NOMO-1 (cell line): ENCODE data around the gene NEO1.

Experiments used
- DNase-seq, 2 experiments: peaks; one replicate each; lab custom pipeline; 2025; ENCODE audit not compliant: unreplicated experiment in 2 of 2; lab: John Stamatoyannopoulos, UW

The NEO1 gene

DNA sequence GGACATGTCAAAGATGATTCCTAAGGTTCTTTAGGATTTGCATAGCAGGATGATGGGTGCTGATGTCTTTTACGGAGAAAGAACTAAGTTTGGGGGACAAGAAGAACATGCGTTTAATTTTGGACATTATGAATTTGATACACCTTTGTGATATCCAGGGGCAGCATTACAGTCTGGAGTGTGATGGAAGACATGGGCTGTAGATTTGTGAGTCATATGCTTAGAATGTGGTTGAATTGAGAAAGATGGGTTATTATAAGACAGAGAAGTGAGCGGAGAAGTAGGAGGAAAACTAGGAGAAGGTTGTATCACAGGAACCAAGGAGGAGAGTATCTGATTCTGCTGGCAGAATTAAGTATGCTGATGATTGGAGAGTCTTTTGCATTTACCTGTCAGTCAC is 20.6 kb downstream of the NEO1 start:
- DNase-seq, result no peak

DNA sequence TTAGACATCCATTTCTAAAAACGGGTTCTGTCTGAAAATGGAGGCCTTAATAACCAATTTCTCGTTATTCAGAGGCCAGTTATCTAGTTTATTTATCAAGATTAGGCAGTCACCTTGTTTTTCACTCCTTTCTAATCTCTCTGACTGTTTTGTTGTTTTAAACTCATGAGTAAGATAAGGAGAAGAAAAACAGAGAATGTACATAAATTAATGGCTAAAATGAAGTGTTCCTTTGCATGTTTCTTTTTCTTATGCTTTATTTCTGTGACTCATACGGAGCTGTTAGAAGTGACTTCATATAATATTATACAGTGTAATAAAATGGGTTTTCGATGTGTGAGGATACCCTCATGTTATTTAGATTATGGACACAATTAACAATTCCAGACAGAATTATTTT is 22.0 kb downstream of the NEO1 start:
- DNase-seq, result no peak

DNA sequence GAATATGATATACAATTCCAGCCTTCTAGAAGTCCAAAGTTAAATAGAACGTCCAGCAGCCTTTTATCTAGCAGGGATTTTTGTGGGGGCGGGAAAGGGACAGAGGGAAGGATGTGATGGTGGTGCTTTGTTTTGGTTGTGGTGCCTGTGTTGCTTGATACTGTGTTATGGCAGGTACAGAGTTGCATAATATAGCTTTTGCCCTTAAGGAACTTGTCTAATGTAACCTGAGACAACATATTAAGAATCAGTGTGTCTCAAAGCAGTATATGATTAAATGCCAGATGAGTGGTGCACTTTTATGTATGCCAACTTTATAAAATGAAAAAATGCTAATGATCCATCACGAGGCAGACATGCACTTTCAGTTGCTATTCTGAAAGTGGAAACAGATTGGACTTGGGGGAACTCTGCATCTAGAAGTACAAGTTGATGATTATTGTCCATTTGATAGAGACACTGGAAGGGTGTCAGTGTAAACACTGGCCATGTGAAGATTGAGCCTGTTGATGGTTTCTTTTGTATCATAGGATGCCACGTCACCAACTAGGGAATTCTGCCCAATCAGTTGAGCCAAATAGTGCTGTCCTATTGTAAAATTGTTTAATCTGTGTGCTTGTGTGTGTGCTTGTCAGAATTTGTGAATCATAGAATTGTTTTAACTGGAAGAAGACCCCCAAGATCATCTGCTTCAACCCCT is 23.0 kb downstream of the NEO1 start:
- no peak for DNase-seq

DNA sequence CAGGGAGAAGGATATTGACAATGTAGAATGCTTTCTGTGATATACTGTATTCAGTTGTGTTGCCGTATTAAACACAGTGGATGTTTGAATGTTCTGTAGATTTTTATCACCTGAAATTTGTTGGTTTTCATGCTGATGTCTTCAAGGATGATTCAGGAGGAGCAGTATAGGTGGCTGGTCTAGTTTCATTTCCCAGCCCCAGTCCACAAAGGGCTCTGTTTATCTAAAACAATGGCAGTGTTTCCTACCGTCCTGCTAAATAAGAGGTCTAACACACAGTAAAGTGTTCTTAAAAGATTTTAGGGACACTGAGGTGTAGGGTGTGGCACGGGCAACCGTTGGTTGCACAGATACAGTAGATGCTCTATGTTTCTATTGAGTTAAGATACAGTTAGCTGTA is 26.0 kb downstream of the NEO1 start:
- DNase-seq, result no peak

DNA sequence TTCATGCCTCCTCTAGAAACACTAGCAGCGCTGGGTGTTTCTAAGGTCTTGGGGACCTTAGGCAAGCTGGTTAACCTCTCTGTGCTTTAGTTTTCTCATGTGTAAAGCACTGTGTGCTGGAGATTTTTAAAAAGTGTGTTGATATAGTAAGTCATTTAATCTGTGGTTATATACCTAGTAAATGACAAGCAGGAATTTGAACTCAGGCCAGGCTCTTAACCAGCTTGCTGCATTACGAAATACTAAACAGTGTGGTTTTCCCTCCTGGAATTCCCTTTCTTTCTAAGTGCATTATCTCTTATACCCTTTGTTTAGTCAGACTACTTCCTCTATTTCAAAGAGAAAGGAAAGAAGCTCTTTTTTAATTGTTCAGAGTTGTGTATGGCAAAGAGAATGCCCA is 26.5 kb downstream of the NEO1 start:
- DNase-seq, result peak in 1 of 2 experiments; percentile 1

DNA sequence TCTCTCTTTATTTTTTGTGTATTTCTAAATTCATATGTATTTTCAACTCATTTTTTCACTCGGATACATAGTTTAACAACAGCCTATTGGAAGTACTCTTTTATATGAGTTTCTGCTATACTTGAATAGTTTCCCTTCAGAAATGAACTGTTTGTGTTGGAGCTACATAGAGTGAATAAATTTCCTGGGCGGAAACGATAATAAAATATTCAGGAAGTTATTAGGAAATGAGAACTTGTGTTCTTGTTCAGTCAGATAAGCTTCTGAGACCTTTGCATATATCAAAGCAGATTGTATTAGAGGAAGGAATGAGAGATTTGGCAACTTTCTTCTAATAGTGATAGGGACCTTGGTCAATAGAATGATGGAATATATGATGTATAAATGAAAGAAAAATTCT is 27.3 kb downstream of the NEO1 start:
- DNase-seq, result no peak

DNA sequence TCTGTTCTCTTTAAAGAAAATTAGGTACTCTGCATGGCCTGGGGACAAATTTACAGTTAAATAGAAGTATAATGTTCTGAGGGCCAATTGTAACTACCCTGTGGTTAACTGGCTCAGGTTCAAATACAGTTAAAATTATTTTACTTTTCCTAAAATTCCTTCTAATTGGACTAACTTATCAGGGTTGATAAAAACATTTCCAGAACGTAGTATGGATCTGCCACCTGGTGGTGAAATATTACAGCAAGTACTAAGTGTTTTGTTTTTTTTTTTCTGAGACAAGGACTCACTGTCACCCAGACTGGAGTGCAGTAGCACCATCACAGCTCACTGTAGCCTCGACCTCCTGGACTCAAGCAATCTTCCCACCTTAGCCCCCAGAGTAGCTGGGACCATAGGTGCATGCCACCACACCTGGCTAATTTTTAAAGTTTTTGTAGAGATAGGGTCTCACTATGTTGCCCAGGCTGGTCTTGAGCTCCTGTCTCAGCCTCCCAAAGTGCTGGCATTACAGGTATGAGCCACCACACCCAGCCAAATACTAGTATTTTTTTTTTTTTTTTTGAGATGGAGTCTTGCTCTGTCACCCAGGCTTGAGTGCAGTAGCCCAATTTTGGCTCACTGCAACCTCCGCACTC is 29.2 kb downstream of the NEO1 start:
- DNase-seq, result peak in 1 of 2 experiments; percentile 31

DNA sequence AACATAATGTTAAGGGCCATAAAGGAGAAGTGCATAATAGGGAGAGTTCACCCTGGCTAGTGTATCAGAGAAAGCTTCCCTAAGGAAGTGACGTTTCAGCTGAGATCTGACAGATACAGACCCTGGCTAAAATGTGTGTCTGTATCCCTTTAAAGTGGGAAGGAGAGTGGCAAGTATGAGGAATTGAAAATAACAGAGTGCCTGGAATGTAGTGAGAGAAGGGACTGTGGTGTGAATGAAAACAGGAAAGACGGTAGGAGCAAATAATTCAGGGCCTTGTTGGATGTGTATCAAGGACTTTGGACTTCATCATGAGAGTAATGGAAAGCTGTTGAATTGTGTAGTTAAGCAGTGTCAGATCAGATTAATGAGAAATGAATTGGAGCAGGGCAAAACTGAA is 30.5 kb downstream of the NEO1 start:
- no peak for DNase-seq

DNA sequence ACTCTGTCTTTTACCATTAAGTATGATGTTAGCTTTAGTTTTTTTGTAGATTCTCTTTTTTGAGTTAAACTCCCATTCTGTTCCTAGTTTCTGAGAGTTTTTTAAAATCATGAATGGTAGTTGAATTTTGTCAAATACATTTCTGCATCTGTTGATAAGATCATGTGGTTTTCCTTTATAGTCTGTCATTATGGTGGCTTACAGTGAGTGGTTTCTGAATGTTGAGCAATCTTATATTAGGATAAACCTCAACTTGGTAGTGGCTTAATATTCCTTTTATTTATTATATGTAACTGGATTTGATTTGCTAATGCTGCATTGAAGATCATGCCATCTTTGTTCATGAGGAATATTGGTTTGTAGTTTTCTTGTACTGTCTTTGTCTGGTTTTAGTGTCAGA is 34.8 kb downstream of the NEO1 start:
- DNase-seq, result no peak

DNA sequence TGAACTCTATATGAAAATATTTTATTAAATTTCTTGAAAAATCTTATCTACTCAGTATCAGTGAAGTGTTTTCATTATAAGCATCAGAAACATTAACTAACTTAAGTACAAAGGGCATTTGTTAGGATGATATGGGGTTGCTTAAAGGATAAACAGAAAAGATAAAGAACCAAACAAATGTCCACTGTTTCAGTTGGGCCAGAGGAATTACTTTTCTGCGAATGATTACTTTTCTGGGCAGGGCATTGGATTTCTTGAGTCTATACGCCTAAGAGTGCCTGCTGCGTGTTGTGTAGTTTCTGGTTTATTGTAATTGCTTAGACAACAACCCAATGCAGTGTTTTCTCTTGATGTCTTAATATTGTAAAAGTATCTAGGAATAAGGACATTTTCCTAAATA is 52.8 kb downstream of the NEO1 start:
- no peak for DNase-seq

DNA sequence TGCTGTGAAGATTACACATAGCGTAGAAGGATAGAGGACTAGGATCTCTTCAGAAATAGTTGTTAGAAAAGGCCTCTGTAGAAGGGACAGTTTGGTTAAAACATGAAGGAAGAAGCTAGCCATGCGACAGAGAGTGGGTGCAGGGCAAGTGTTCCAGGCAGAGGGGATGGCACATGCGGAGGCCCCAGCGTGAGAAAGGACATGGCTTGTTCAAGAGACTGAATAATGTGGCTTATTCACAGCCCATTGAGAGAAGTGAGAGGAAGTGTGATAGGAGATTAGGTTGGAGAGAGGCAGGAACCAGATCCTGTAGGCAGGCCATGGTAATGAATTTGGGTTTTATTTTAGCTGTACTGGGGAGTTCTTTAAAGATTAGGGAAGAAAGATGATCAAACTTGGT is 56.4 kb downstream of the NEO1 start:
- no peak for DNase-seq

DNA sequence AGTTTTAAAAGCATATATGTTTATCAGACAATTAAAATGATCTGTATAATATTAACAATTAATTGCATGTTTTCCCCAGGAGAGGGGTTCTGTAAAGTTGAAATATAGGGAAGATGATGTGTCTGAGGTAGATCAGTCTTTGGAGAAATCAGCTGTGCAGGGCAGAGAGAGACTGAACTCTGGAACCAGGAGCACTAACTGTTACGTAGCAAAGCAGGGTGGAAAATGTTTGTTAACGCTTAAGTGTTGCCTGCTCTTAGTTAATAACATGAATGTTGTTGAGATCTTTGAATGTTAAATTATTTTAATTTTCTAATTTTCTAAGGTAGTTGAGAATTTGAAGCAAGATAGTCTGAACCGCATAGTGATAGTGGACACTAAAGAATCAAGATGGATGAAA is 57.5 kb downstream of the NEO1 start:
- DNase-seq, result no peak

DNA sequence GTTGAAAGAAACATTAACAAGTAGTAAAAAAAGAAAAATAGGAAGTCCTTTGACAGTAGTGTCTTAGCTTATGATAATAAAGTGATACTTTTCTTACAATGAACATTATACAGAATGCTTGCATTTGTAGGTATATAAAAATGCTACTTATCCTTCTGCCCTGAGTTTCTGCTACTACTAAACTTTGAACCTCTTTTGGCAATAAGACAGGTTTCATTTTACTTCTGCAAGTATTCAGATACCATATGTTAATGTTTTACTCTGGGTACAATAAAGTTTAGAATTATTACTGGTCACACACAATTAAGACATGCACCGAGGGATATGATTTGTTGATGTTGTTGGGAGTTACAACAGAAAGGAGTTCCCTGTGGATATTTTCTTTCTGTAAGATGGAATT is 57.9 kb downstream of the NEO1 start:
- DNase-seq, result no peak

DNA sequence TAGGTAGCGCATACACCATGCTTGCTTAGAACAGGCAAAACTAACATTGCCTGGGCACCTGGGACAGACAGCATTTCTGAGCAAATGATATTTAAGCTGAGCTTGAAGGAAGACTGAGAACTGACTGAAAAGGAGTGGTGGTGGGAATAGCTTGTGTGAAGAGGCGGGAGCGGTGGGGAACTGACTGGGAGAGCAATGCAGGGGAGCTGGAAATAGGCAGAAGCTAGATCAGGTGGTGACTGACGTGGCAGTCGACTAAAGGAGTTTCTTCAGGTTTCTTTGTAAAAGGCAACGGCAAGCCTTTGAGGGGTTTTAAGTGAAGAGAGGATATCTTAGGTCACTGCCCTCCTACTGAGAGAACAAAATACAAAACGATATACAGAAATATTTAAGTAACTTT is 61.8 kb downstream of the NEO1 start:
- DNase-seq, result no peak

DNA sequence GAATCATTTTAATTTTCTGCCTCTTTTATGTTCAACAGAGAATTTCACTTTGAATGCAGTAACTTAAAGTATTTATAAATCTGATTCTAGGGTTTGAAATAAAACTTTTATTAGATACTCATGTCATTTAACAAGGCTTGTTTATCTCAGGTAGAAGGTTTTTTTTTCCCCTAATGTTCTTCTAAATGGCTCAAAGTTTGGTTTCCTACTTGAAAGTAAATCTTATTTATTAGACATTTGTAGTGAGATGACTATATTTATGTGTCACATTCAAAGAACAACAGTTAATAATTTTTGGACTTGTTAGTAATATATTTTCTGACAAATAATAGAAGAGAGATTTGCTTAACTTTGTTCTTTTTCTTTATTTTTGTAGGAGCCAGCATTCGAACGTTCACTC is 63.9 kb downstream of the NEO1 start:
- DNase-seq, result no peak

DNA sequence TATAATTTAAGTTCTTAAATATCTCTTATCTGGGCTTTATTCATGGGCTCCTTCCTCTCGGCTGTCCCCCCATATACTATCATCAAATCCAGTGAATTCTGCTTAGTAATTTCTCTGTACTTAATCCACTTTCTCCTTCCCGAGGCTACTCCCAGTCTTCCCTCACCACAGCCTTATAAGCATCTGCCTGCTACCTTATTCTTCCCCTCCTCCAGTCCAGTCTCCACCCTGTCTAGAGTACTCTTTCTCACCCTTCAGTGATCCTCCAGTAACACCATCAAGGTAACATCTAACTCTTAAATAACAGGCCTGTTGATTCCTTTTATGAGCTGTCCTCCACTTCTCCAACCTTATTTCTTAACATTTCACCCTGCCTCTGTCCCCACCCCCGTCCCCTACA is 65.8 kb downstream of the NEO1 start:
- no peak for DNase-seq

DNA sequence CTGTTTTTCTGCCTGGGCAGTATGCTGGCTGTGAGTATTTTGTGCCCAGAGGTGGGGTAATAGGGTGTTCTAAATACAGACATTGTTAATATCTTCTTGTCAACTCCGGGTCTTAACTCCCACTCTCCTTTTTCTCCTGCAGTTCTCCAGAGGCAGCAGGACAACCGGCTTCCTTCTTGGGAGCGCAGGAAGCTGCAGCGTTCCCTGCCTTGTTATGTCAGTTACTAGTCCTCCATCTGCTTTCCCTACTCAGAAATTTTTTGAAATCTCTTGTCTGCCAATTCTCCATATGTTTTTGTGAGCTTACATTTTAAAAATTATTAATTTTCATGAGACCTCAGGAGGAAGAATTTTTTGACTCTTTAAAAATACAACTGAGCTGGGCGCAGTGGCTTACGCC is 67.2 kb downstream of the NEO1 start:
- no peak for DNase-seq

DNA sequence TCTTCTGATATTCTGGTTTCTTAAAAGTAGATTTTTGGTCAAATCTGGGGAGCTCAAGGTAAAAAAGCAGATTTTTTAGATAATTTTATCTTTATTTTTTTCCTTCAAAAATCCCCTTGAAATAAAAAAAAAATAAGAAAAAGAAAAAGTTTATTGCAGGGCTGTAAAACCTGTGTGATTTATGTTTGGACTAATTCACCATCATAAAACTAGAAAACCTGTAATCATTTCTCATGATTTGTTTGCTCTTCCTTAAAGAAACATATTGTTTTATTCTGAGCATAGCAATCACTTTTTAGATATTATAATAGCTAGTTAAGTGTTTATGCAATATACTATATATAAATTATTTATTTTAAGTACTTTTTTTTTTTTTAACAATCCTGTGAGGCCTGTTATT is 68.0 kb downstream of the NEO1 start:
- DNase-seq, result no peak

DNA sequence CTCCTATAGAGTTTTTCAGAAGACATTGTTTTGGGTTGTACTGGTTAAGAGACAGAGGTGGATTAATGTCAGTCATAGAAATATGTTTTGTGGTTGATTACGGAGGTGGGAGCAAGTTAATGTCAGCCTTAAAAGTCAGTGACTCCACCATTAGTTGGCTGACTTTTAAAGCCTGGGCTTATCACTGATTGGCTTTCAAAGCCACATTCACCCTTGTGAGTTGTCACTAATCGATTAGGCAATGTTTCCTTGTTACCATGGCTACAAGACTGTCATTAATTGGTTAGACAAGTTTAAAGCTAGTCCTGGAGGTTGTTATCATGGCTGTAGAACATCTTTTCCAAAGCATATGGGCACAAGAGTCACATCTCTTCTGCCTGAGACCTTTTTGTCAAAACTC is 73.0 kb downstream of the NEO1 start:
- DNase-seq, result no peak

DNA sequence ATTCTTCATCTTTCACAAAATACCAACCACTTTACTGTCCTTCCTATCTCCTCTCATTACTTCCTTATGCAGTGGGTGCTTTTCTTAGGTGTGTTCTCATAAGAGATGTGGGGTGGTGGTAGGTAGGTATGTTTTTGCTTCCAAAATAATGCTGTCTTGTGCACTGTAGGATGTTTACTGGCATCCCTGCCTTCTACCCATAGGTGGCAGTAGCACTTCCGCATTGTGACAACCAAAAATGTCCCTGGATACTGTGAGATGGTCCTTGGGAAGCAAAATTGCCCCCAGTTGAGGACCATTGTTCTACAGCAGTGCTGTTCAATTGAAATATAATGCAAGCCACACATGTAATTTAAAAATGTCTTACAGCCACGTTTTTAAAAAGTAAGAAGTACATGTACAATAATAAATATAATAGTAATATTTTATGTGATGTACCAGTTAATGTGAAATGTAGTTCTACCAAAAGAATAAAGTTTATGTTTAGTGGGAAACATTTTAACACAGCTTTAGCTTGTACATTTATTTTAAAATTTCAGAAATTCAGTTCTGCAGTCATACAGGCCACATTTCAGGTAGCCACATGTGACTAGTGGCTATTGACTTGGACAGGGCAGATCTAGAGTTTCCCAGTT is 75.2 kb downstream of the NEO1 start:
- DNase-seq, result peak in 1 of 2 experiments; percentile 22

DNA sequence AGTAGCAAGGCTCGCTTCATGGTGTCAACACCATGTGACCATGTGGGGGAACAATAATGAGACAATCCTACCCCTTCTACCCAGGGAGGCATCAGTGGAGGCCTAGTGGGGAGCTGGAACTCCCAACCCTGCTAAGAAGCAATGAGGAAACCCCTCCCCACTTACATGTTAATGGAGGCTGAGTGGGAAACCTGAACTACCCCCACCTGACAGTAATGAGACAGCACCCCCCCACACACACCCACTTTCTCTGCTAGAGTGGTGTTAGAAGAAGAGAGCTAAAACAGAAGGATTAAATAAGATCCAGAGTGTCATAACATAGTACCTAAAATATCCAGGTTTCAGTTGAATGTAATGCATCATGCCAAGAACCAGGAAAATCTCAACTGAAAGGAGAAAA is 78.6 kb downstream of the NEO1 start:
- no peak for DNase-seq

DNA sequence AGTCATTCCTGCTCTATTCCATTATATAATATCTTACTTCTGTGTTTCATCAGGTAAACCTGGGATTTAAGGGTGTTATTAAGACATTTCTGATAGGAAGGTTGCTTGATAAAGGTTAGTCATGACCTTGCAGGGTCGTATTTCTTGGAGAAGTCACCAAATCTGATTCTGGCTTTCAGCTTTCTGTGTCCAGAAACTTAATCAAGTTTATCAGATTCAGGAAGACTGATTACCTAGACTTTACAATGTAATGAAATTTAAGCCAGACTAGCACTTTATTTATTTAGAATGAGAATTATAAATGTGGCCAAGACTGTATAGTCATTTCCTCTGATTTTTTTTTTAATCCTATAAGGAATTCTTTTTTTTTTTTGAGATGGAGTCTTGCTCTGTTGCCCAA is 81.9 kb downstream of the NEO1 start:
- DNase-seq, result no peak
